Measurements from ENCODE around the gene KHSRP. TPM values are rescaled to one million over a fixed set of nuclear protein-coding genes. Genes with fewer than 3 reads are reported as not detected.

The KHSRP gene
- total RNA-seq, 1 experiment from 2014 or later, result 129 TPM

- H3K27ac ChIP-seq, result no peak overlapping the region
- no peak overlapping the region for H3K4me3 ChIP-seq
- H3K27me3 ChIP-seq (replicated peaks), result no peaks in the 10 kb centered on the region
- no peaks in the 10 kb centered on the region for H3K9me3 ChIP-seq (replicated peaks)
- H3K4me1 ChIP-seq (replicated peaks), result peaks cover 6% of the 10 kb centered on the region; the same call in 1 of the 2 replicates
- peaks cover 51% of the 10 kb centered on the region for H3K36me3 ChIP-seq
- DNase-seq (ENCODE audit: low read depth in 1 of 2, low spot score in 2 of 2), result no peak
Measured at GRCh38 chr19:6378486-6378885, 46.1 kb downstream of the KHSRP start.

DNA sequence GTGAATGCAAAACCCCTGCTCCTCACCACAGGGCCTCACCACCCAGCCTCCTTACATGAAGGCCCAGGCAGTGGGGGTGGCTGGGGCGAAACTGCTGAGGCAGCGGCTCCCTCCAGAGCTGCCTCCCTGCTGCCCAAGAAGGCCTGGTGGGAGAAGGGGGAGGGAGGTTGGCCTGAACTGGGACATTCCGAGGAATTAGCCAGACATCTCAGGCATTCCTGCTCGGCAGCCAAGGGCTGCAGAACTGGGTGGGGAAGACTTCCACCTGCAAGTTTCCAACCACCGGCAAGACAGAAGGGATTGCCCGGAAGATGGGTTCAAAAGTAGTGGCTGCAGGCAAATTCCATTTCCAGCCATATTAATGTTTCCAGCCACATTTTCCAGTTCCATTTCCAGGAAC is 46.6 kb downstream of the KHSRP start:
- no peak for DNase-seq (ENCODE audit: low read depth in 1 of 2, low spot score in 2 of 2)

DNA sequence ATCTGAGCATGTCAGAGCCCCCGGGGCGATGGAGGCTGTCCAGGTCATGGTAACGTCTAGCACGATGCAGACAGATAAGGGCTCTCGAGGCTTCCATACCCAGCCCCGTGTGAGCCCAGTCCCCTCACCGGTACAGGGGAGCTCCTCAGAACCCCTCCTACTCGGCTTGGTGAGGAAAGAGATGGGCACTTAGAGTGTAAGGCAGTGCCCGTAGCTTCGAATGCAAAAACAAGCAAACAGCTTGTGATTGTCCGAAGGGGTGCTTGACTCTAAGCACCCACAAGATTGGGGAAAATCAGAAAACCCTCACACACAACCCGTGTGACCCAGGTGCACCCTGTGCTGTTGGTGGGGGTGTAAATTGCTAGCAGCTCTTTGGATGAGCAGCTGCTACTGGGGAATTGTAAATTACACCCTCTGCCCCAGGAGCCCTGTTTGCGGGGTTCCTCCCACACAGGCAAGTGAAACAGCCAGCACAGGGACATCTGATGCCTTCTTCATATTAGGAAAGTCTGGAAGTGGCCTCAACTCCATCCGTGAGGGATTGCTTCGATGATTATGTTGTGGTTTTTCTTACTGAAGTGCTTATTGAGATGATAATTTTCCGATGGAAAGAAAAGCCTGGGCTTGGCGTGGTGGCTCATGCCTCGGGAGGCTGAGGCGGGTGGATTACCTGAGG is 48.0 kb downstream of the KHSRP start:
- Histone ChIP-seq H3K36me3 (peaks cover 34% of the 10 kb centered on the region), H3K4me1 (replicated peaks) (peaks cover 10% of the 10 kb centered on the region), H3K27me3 (replicated peaks) (no peaks in the 10 kb centered on the region), H3K27ac (no peak overlapping the region), H3K4me3 (no peak overlapping the region), H3K9me3 (replicated peaks) (no peaks in the 10 kb centered on the region)
- DNase-seq (ENCODE audit: low read depth in 1 of 2, low spot score in 2 of 2), result no peak

More for the DNA sequence above, 46.6 kb downstream of the KHSRP start:
- Histone ChIP-seq H3K9me3 (replicated peaks) (no peaks in the 10 kb centered on the region), H3K4me1 (replicated peaks) (peaks cover 6% of the 10 kb centered on the region; the same call in 1 of the 2 replicates), H3K27ac (no peak overlapping the region), H3K27me3 (replicated peaks) (no peaks in the 10 kb centered on the region), H3K4me3 (no peak overlapping the region), H3K36me3 (peaks cover 46% of the 10 kb centered on the region)

DNA sequence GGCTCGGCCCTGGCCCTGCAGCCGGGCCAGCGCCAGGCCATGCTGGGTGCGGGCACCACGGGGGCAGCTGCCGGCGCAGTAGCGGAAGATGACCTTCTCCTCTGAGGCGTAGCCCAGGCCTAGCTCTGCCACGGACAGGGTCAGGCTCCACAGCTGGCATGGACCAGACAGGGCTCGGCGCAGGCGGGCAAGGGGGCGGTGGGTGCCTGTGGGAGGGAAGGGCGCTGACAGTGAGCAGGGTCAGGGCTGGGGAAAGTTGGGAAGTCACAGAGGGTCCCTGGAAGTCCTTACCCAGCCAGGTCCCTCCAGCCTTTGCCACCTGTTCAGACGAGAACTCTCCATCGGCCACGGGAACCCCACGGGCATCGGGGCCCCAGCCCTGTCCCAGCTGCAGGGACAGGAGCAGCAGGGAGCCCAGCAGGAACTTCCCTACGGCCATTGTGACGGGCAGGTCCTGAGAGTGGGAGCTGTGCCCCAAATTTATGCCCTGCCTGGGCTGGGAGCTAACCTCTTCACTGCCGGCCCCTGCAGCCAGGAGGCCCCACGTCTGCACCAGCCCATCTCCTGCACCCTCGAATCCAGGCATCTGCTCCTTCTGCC is 49.1 kb downstream of the KHSRP start, which contains the start of gene PSPN:
Gene PSPN, minus strand, starts transcription at position 523 of the 600 bp plus-strand sequence. Its CDS starts 84 bp downstream, at position 439.
- no peak for DNase-seq (ENCODE audit: low read depth in 1 of 2, low spot score in 2 of 2)
- Histone ChIP-seq H3K9me3 (replicated peaks) (no peaks in the 10 kb centered on the region), H3K27ac (no peak within 1 kb of the TSS), H3K4me3 (no peak within 1 kb of the TSS), H3K4me1 (replicated peaks) (peaks cover 10% of the 10 kb centered on the region), H3K27me3 (replicated peaks) (no peaks in the 10 kb centered on the region), H3K36me3 (peaks cover 23% of the 10 kb centered on the region)

- Histone ChIP-seq H3K4me3 (no peak overlapping the region), H3K4me1 (replicated peaks) (peaks cover 10% of the 10 kb centered on the region), H3K27me3 (replicated peaks) (no peaks in the 10 kb centered on the region), H3K36me3 (peaks cover 16% of the 10 kb centered on the region), H3K27ac (no peak overlapping the region), H3K9me3 (replicated peaks) (no peaks in the 10 kb centered on the region)
- no peak for DNase-seq (ENCODE audit: low read depth in 1 of 2, low spot score in 2 of 2)
Measured at GRCh38 chr19:6374711-6375410, 49.8 kb downstream of the KHSRP start.

GRCh38 chr19:6374161-6374709 is 50.4 kb downstream of the KHSRP start:
- H3K27me3 ChIP-seq (replicated peaks), result no peaks in the 10 kb centered on the region
- H3K36me3 ChIP-seq, result peaks cover 12% of the 10 kb centered on the region
- H3K27ac ChIP-seq, result no peak overlapping the region
- no peak for DNase-seq (ENCODE audit: low read depth in 1 of 2, low spot score in 2 of 2)
- H3K4me3 ChIP-seq, result no peak overlapping the region; the same call in 1 of the 2 replicates
- no peaks in the 10 kb centered on the region for H3K9me3 ChIP-seq (replicated peaks)
- H3K4me1 ChIP-seq (replicated peaks), result peaks cover 10% of the 10 kb centered on the region

DNA sequence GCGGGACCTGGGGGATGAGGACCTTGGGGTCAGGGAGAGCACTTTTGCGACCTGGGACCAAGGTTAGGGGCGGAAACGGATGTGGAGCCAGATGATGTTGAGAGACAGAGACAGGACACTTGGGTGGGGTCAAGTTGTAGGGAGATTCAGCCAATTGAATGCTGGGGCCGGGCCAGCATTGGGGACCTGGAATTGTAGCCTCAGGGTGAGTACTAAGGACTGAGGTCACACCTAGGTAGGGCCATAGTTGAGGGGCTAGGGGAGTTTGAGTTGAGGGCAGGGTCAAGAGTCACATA is 50.9 kb downstream of the KHSRP start:
- Histone ChIP-seq H3K4me1 (replicated peaks) (peaks cover 10% of the 10 kb centered on the region), H3K27me3 (replicated peaks) (no peaks in the 10 kb centered on the region), H3K27ac (no peak overlapping the region), H3K9me3 (replicated peaks) (no peaks in the 10 kb centered on the region), H3K4me3 (peak overlapping the region; percentile 79), H3K36me3 (peaks cover 9% of the 10 kb centered on the region)
- no peak for DNase-seq (ENCODE audit: low read depth in 1 of 2, low spot score in 2 of 2)

GRCh38 chr19:6373096-6373812 is 51.4 kb downstream of the KHSRP start:
- Histone ChIP-seq H3K36me3 (peaks cover 12% of the 10 kb centered on the region), H3K27me3 (replicated peaks) (no peaks in the 10 kb centered on the region), H3K27ac (peak overlapping the region; percentile 57), H3K9me3 (replicated peaks) (no peaks in the 10 kb centered on the region), H3K4me3 (peak overlapping the region; percentile 79), H3K4me1 (replicated peaks) (peaks cover 10% of the 10 kb centered on the region)
- peak; percentile 43 to 98 for DNase-seq (ENCODE audit: low read depth in 1 of 2, low spot score in 2 of 2)

DNA sequence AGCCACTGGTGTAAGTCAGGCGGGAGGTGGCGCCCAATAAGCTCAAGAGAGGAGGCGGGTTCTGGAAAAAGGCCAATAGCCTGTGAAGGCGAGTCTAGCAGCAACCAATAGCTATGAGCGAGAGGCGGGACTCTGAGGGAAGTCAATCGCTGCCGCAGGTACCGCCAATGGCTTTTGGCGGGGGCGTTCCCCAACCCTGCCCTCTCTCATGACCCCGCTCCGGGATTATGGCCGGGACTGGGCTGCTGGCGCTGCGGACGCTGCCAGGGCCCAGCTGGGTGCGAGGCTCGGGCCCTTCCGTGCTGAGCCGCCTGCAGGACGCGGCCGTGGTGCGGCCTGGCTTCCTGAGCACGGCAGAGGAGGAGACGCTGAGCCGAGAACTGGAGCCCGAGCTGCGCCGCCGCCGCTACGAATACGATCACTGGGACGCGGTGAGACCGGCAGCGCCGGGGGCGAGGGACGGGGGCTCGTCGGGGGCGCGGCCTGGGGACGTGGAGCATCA is 52.0 kb downstream of the KHSRP start, which contains the start of gene ALKBH7:
Gene ALKBH7, plus strand, starts transcription at position 201 of the 502 bp plus-strand sequence. Its CDS starts 27 bp downstream, at position 228.
- Histone ChIP-seq H3K27ac (peak within 1 kb of the TSS; percentile 57), H3K4me3 (peak within 1 kb of the TSS; percentile 79), H3K36me3 (peaks cover 19% of the 10 kb centered on the region), H3K4me1 (replicated peaks) (peaks cover 10% of the 10 kb centered on the region), H3K27me3 (replicated peaks) (no peaks in the 10 kb centered on the region), H3K9me3 (replicated peaks) (no peaks in the 10 kb centered on the region)
- peak; percentile 98 to 100 for DNase-seq (ENCODE audit: low read depth in 1 of 2, low spot score in 2 of 2)

GRCh38 chr19:6364353-6364752 is 60.3 kb downstream of the KHSRP start:
- no peaks in the 10 kb centered on the region; the same call in 1 of the 2 replicates for H3K9me3 ChIP-seq (replicated peaks)
- H3K27me3 ChIP-seq (replicated peaks), result no peaks in the 10 kb centered on the region
- no peak for DNase-seq (ENCODE audit: low read depth in 1 of 2, low spot score in 2 of 2)
- no peak overlapping the region for H3K4me3 ChIP-seq
- no peak overlapping the region for H3K27ac ChIP-seq
- H3K4me1 ChIP-seq (replicated peaks), result peaks cover 11% of the 10 kb centered on the region
- H3K36me3 ChIP-seq, result peaks cover 59% of the 10 kb centered on the region

Other genes starting within 250 kb of the KHSRP start
- gene MLLT1, start 144.8 kb downstream of the KHSRP start, total RNA-seq (2014; rRNA removed; shearing (Covaris generic)), result 9.1 and 13.4 TPM in 2 replicates
- not detected in 2 replicates for gene ACER1, start 91.2 kb downstream of the KHSRP start, total RNA-seq (2014; rRNA removed; shearing (Covaris generic))
- 106 and 118 TPM in 2 replicates for gene CLPP, start 63.3 kb downstream of the KHSRP start, total RNA-seq (2014; rRNA removed; shearing (Covaris generic))
- gene ALKBH7, start 52.0 kb downstream of the KHSRP start, total RNA-seq (2014; rRNA removed; shearing (Covaris generic)), result 24.0 and 45.2 TPM in 2 replicates
- gene PSPN, start 48.9 kb downstream of the KHSRP start, total RNA-seq (2014; rRNA removed; shearing (Covaris generic)), result 1.2 and 1.3 TPM in 2 replicates
- 35.6 and 46.9 TPM in 2 replicates for gene GTF2F1, start 31.6 kb downstream of the KHSRP start, total RNA-seq (2014; rRNA removed; shearing (Covaris generic))
- not detected in 2 replicates for gene SLC25A41, start 9.0 kb upstream of the KHSRP start, total RNA-seq (2014; rRNA removed; shearing (Covaris generic))
- 3.9 and 5.0 TPM in 2 replicates for gene SLC25A23, start 35.0 kb upstream of the KHSRP start, total RNA-seq (2014; rRNA removed; shearing (Covaris generic))
- gene CRB3, start 39.5 kb upstream of the KHSRP start, total RNA-seq (2014; rRNA removed; shearing (Covaris generic)), result not detected in 2 replicates
- not detected in 2 replicates for gene DENND1C, start 57.0 kb upstream of the KHSRP start, total RNA-seq (2014; rRNA removed; shearing (Covaris generic))
- not detected in 2 replicates for gene TUBB4A, start 77.5 kb upstream of the KHSRP start, total RNA-seq (2014; rRNA removed; shearing (Covaris generic))
- 16.3 and 18.2 TPM in 2 replicates for gene TNFSF9, start 106.2 kb upstream of the KHSRP start, total RNA-seq (2014; rRNA removed; shearing (Covaris generic))
- gene CD70, start 166.3 kb upstream of the KHSRP start, total RNA-seq (2014; rRNA removed; shearing (Covaris generic)), result 122 and 128 TPM in 2 replicates
- gene TNFSF14, start 245.3 kb upstream of the KHSRP start, total RNA-seq (2014; rRNA removed; shearing (Covaris generic)), result not detected in 2 replicates